GM19395 (cell line): ENCODE measurements around the gene MECP2.
"Not testable (repeated sequence)": the region's sequence is repeated elsewhere in the genome, so short reads cannot be mapped to it uniquely, and the experiment has no call there.

Experiments
- ATAC-seq: cut with Tn5 transposase; IDR thresholded peaks from one replicate; pipeline ENCODE4 v1.9.1; 2021; ENCODE audit warnings: mild to moderate bottlenecking, moderate library complexity; ENCODE audit not compliant: unreplicated experiment

Gene MECP2

GRCh38 chrX:154000051-154000450 lies 97.5 kb downstream of the MECP2 start:
- no peak for ATAC-seq

- ATAC-seq, result no peak
Observed at GRCh38 chrX:153999359-154000037, 98.0 kb downstream of the MECP2 start.

GRCh38 chrX:153995504-153995903 lies 102.0 kb downstream of the MECP2 start:
- no peak for ATAC-seq

GRCh38 chrX:153994398-153994797 lies 103.1 kb downstream of the MECP2 start:
- not testable (repeated sequence) for ATAC-seq

- ATAC-seq, result no peak
Observed at GRCh38 chrX:153993978-153994377, 103.5 kb downstream of the MECP2 start.

GRCh38 chrX:153993079-153993478 lies 104.4 kb downstream of the MECP2 start:
- ATAC-seq, result no peak

- no peak for ATAC-seq
Observed at GRCh38 chrX:153992180-153992579, 105.3 kb downstream of the MECP2 start.

GRCh38 chrX:153991013-153991580 lies 106.4 kb downstream of the MECP2 start:
- no peak for ATAC-seq

- no peak for ATAC-seq
Observed at GRCh38 chrX:153989973-153990655, 107.4 kb downstream of the MECP2 start.

GRCh38 chrX:153988493-153988892 lies 109.0 kb downstream of the MECP2 start:
- no peak for ATAC-seq

GRCh38 chrX:153984351-153985178 lies 113.0 kb downstream of the MECP2 start:
- ATAC-seq, result no peak

- ATAC-seq, result no peak
Observed at GRCh38 chrX:153983321-153983801, 114.2 kb downstream of the MECP2 start.

GRCh38 chrX:153981771-153982533 lies 115.6 kb downstream of the MECP2 start:
- ATAC-seq, result no peak

- no peak for ATAC-seq
Observed at GRCh38 chrX:153981231-153981630, 116.3 kb downstream of the MECP2 start.

GRCh38 chrX:153980394-153980793 lies 117.1 kb downstream of the MECP2 start:
- ATAC-seq, result not testable (repeated sequence)

GRCh38 chrX:153974726-153975286 lies 122.7 kb downstream of the MECP2 start:
- ATAC-seq, result no peak

- ATAC-seq, result no peak
Observed at GRCh38 chrX:153974003-153974725, 123.4 kb downstream of the MECP2 start.

- ATAC-seq, result no peak
Observed at GRCh38 chrX:153973127-153974002, 124.2 kb downstream of the MECP2 start.
